ENCODE data around the gene LY6G6C. TPM values are rescaled to one million over a fixed set of nuclear protein-coding genes. Genes with fewer than 3 reads are reported as not detected.
A peak's percentile ranks its signal among the peaks of the same experiment; 100 is the strongest.

LY6G6C gene
- total RNA-seq, 1 donor from 2014 or later, result 0.66 TPM

- peak overlapping the region; percentile 88 for H3K4me3 ChIP-seq (ENCODE audit: insufficient read depth, low read depth, low read length)
- DNase-seq (ENCODE audit: low read depth) (no peak), FAIRE-seq (no peak)
- Mint-ChIP-seq H3K27ac (ENCODE audit: unreplicated experiment) (peak overlapping the region; percentile 99), H3K9me3 (ENCODE audit: unreplicated experiment) (no peaks in the 10 kb centered on the region), H3K27me3 (ENCODE audit: low read depth, unreplicated experiment) (no peaks in the 10 kb centered on the region), H3K36me3 (ENCODE audit: low read depth, unreplicated experiment) (peaks cover 16% of the 10 kb centered on the region), H3K4me1 (ENCODE audit: low read depth, unreplicated experiment) (peaks cover 49% of the 10 kb centered on the region), H3K4me3 (ENCODE audit: unreplicated experiment) (peak overlapping the region; percentile 99)
- peak overlapping the region; percentile 93 for H3K4me2 ChIP-seq (ENCODE audit: low read length)
- H3K27ac ChIP-seq (ENCODE audit: low read depth, low read length), result peak overlapping the region; percentile 81
- H3K9ac ChIP-seq (ENCODE audit: low read length), result peak overlapping the region; percentile 90
- H3K79me2 ChIP-seq (ENCODE audit: insufficient read depth, low read length), result peaks cover 48% of the 10 kb centered on the region
- peaks cover 49% of the 10 kb centered on the region for H3K4me1 ChIP-seq (ENCODE audit: insufficient read depth, low read length)
- H3K36me3 ChIP-seq (ENCODE audit: insufficient read depth, low read length), result peaks cover 32% of the 10 kb centered on the region
- H2AFZ ChIP-seq (ENCODE audit: low read depth, low read length), result no peak overlapping the region
- H3K9me3 ChIP-seq (ENCODE audit: insufficient read depth, low read depth, low read length), result no peaks in the 10 kb centered on the region
- H3K27me3 ChIP-seq (ENCODE audit: insufficient read depth, low read length), result no peaks in the 10 kb centered on the region
- peaks cover 47% of the 10 kb centered on the region for H4K20me1 ChIP-seq (ENCODE audit: insufficient read depth, low read length)
- no peak for TF ChIP-seq CTCF (IDR thresholded peaks at IDR 0.05; ENCODE audit: insufficient read depth, low read depth, low read length)
- no peak for TF ChIP-seq EZH2 (IDR thresholded peaks at IDR 0.05; ENCODE audit: insufficient read depth, low read length)
Measured at GRCh38 chr6:31734247-31734820, 12.8 kb upstream of the LY6G6C start.

DNA sequence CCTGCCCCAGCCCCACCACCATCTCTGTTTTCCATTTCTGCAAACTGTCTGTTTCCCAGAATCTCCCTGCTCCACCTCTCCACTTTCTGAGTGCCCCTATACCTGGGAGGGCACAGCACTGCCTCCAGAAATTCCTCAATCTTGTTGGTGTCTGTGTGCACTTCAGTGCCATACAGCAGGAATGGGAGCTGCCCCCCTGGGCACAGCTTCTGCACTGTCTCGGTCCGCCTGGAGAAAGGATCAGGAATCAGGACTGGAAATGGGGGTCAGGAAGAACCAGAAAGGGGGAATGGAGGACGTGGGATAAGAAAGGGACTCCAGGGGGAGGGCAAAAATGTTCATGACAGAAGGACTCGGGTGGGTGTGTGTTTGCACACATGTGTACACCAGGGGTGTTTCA lies 12.2 kb upstream of the LY6G6C start:
- Mint-ChIP-seq H3K36me3 (ENCODE audit: low read depth, unreplicated experiment) (peaks cover 16% of the 10 kb centered on the region), H3K27ac (ENCODE audit: unreplicated experiment) (peak overlapping the region; percentile 99), H3K4me3 (ENCODE audit: unreplicated experiment) (peak overlapping the region; percentile 99), H3K4me1 (ENCODE audit: low read depth, unreplicated experiment) (peaks cover 44% of the 10 kb centered on the region), H3K27me3 (ENCODE audit: low read depth, unreplicated experiment) (no peaks in the 10 kb centered on the region), H3K9me3 (ENCODE audit: unreplicated experiment) (no peaks in the 10 kb centered on the region)
- TF ChIP-seq CTCF (IDR thresholded peaks at IDR 0.05; ENCODE audit: insufficient read depth, low read depth, low read length) (no peak), EZH2 (IDR thresholded peaks at IDR 0.05; ENCODE audit: insufficient read depth, low read length) (no peak)
- H2AFZ ChIP-seq (ENCODE audit: low read depth, low read length), result no peak overlapping the region
- peak overlapping the region; percentile 88 for H3K4me3 ChIP-seq (ENCODE audit: insufficient read depth, low read depth, low read length)
- H3K27me3 ChIP-seq (ENCODE audit: insufficient read depth, low read length), result no peaks in the 10 kb centered on the region
- peaks cover 53% of the 10 kb centered on the region for H4K20me1 ChIP-seq (ENCODE audit: insufficient read depth, low read length)
- peak overlapping the region; percentile 93 for H3K4me2 ChIP-seq (ENCODE audit: low read length)
- H3K4me1 ChIP-seq (ENCODE audit: insufficient read depth, low read length), result peaks cover 47% of the 10 kb centered on the region
- H3K9me3 ChIP-seq (ENCODE audit: insufficient read depth, low read depth, low read length), result no peaks in the 10 kb centered on the region
- FAIRE-seq, result no peak
- H3K27ac ChIP-seq (ENCODE audit: low read depth, low read length), result peak overlapping the region; percentile 81
- H3K36me3 ChIP-seq (ENCODE audit: insufficient read depth, low read length), result peaks cover 32% of the 10 kb centered on the region
- H3K79me2 ChIP-seq (ENCODE audit: insufficient read depth, low read length), result peaks cover 53% of the 10 kb centered on the region
- no peak for DNase-seq (ENCODE audit: low read depth)
- H3K9ac ChIP-seq (ENCODE audit: low read length), result peak overlapping the region; percentile 90

DNA sequence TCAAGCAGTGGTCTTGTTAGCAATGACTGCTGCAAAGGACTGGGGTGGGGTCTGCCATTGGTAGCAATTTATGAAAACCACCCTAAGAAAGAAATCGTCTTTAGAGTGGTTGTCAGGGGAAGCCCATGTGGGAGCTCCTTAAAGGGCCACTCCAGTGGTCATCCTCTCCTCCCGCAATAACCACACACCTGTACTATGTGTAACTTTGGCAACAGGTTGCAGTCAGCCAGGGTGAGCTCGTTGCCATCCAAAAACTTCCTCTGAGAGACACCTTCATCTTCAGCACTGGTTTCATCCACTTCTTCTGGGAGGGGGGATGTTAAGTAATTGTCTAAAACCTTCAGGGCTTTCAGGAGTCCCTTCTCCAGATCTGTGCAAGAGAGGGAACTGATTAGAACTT lies 10.5 kb upstream of the LY6G6C start:
- no peak overlapping the region for H3K4me2 ChIP-seq (ENCODE audit: low read length)
- H3K27ac ChIP-seq (ENCODE audit: low read depth, low read length), result no peak overlapping the region
- TF ChIP-seq CTCF (IDR thresholded peaks at IDR 0.05; ENCODE audit: insufficient read depth, low read depth, low read length) (no peak), EZH2 (IDR thresholded peaks at IDR 0.05; ENCODE audit: insufficient read depth, low read length) (no peak)
- no peak overlapping the region for H3K9ac ChIP-seq (ENCODE audit: low read length)
- DNase-seq (ENCODE audit: low read depth), result no peak
- H3K36me3 ChIP-seq (ENCODE audit: insufficient read depth, low read length), result peaks cover 32% of the 10 kb centered on the region
- no peak overlapping the region for H2AFZ ChIP-seq (ENCODE audit: low read depth, low read length)
- peaks cover 57% of the 10 kb centered on the region for H3K79me2 ChIP-seq (ENCODE audit: insufficient read depth, low read length)
- H3K27ac Mint-ChIP-seq (ENCODE audit: unreplicated experiment), result peak overlapping the region; percentile 26
- H4K20me1 ChIP-seq (ENCODE audit: insufficient read depth, low read length), result peaks cover 67% of the 10 kb centered on the region
- no peaks in the 10 kb centered on the region for H3K27me3 Mint-ChIP-seq (ENCODE audit: low read depth, unreplicated experiment)
- H3K36me3 Mint-ChIP-seq (ENCODE audit: low read depth, unreplicated experiment), result peaks cover 17% of the 10 kb centered on the region
- no peaks in the 10 kb centered on the region for H3K9me3 Mint-ChIP-seq (ENCODE audit: unreplicated experiment)
- peak overlapping the region; percentile 72 for H3K4me3 Mint-ChIP-seq (ENCODE audit: unreplicated experiment)
- no peaks in the 10 kb centered on the region for H3K9me3 ChIP-seq (ENCODE audit: insufficient read depth, low read depth, low read length)
- H3K27me3 ChIP-seq (ENCODE audit: insufficient read depth, low read length), result no peaks in the 10 kb centered on the region
- no peak for FAIRE-seq
- peaks cover 35% of the 10 kb centered on the region for H3K4me1 ChIP-seq (ENCODE audit: insufficient read depth, low read length)
- no peak overlapping the region for H3K4me3 ChIP-seq (ENCODE audit: insufficient read depth, low read depth, low read length)
- peaks cover 28% of the 10 kb centered on the region for H3K4me1 Mint-ChIP-seq (ENCODE audit: low read depth, unreplicated experiment)

All from astrocyte (in vitro differentiated cells and primary cell).